Lower leg skin (tissue), 4 donors: ENCODE results near the gene NXPH3. TPM values are rescaled to one million over a fixed set of nuclear protein-coding genes. Genes with fewer than 3 reads are reported as not detected.
A peak's percentile ranks its signal among the peaks of the same experiment; 100 is the strongest.

ENCODE experiments used
- DNase-seq, 2 donors: peaks; one replicate each; pipeline ENCODE4 v3.0.0-alpha.2; 2019; ENCODE audit warnings: low spot score in 2 of 2
- H3K4me3 ChIP-seq: fragments of 200-600 bp; sonication (generic); 2 replicates; pipeline ENCODE4 v1.5.1; 2017; ENCODE audit warnings: mild to moderate bottlenecking, low read depth; ENCODE audit not compliant: poor library complexity, severe bottlenecking
- POLR2A ChIP-seq, 2 donors: fragments of 450-650 bp; IDR thresholded peaks; one replicate each; pipeline ENCODE4 v1.6.1; 2016 to 2017; ENCODE audit warnings: antibody characterized with exemption in 2 of 2, mild to moderate bottlenecking in 1 of 2, moderate library complexity in 1 of 2
- WGBS, 2 donors: methylation state at CpG; one replicate each; pipeline ENCODE4 v1.1.5; 2018; 5-methylcytosine and 5-hydroxymethylcytosine counted together
- intact Hi-C: fragments of 100-400 bp; cut with DNase I; formaldehyde crosslinking; loops from one replicate; pipeline ENCODE4 v1.15.0; 2023; ENCODE audit warnings: low total_unique reads
- total RNA-seq, 4 donors: library from RNA; depleted of rRNA; stranded (reverse); fragments of >200 nt; gene quantifications; one replicate each; pipeline ENCODE4 v1.1.0, GENCODE V29; 2016
- TF ChIP-seq, protein P1 (sequence below), 3 donors: fragments of 450-650 bp; IDR thresholded peaks; one replicate each; pipeline ENCODE4 v1.5.1; 2016; ENCODE audit warnings: antibody characterized with exemption in 3 of 3, mild to moderate bottlenecking in 3 of 3, moderate library complexity in 2 of 3

Gene NXPH3
- total RNA-seq, 4 donors from 2014 or later, result 0.34 to 6.6 (median 2.7) TPM

DNA sequence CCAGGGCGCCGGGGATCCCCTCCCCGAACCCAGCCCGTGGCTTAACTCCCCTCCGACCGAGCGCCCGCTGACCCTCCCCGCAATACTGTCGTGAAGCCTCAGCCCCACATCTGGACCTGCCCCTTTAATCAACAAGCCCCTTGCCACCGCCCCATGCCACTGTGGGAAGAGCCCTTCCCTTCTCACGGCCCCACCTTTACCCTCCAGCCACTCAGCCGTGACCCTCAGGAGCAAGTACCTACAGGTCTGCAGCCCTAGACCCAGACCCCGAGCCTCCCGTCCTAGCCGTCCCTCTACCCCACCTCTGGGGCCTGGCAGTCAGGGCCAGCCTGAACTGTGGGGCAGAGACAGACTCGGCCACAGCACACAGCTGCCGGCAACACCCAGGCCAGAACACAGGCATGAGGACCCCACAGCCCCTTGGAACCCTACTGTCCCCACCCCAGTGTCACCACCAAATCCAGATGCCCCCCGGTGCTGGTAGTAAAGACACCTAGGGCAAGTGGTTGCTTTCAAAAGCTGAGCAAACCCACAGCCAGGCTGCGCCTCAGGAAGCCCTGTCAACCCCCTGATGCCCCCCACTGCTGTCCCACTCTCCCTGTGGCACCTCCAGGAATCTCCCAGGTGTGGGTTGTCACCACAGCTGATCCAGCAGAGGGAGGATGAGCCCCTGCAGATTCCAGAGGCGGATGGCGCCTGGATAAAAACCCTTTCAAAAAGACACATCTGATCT lies 1.4 kb downstream of the NXPH3 start:
- 23% methylated on average over 16 to 22 of the region's 22 CpGs for WGBS, 2 donors
- H3K4me3 ChIP-seq, result peak overlapping the region; percentile 53
- no peak for DNase-seq
- no peak for TF ChIP-seq POLR2A (IDR thresholded peaks at IDR 0.05)
- TF ChIP-seq, protein P1, sequence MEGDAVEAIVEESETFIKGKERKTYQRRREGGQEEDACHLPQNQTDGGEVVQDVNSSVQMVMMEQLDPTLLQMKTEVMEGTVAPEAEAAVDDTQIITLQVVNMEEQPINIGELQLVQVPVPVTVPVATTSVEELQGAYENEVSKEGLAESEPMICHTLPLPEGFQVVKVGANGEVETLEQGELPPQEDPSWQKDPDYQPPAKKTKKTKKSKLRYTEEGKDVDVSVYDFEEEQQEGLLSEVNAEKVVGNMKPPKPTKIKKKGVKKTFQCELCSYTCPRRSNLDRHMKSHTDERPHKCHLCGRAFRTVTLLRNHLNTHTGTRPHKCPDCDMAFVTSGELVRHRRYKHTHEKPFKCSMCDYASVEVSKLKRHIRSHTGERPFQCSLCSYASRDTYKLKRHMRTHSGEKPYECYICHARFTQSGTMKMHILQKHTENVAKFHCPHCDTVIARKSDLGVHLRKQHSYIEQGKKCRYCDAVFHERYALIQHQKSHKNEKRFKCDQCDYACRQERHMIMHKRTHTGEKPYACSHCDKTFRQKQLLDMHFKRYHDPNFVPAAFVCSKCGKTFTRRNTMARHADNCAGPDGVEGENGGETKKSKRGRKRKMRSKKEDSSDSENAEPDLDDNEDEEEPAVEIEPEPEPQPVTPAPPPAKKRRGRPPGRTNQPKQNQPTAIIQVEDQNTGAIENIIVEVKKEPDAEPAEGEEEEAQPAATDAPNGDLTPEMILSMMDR (IDR thresholded peaks at IDR 0.05), result no peak
- intact Hi-C loops, result no loop called here

DNA sequence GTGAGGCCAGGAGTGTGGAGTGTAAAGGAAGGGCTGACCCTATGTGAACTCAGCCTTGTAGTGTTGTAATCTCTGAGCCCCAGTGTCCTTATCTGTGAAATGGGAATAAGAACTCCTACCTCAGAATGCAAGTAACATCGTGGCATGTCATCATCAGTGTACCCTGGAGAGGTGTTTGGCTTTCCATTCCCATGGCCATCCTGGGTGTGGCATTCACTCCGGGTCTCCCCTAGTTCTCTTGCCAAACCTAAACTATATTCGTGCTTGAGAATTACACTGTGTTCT lies 1.9 kb downstream of the NXPH3 start:
- 30% methylated on average over 3 of the region's 3 CpGs for WGBS, 2 donors
- no peak overlapping the region for H3K4me3 ChIP-seq
- no peak for DNase-seq
- no peak for TF ChIP-seq POLR2A (IDR thresholded peaks at IDR 0.05)
- TF ChIP-seq, protein P1 (IDR thresholded peaks at IDR 0.05), result no peak
- intact Hi-C loops, result no loop called here

GRCh38 chr17:49577963-49578362 lies 2.3 kb downstream of the NXPH3 start:
- TF ChIP-seq, protein P1 (IDR thresholded peaks at IDR 0.05), result no peak
- TF ChIP-seq POLR2A (IDR thresholded peaks at IDR 0.05), result no peak
- H3K4me3 ChIP-seq, result no peak overlapping the region
- intact Hi-C loops, result no loop called here
- DNase-seq, result no peak
- 54 to 64% methylated on average over 4 of the region's 4 CpGs for WGBS, 2 donors

DNA sequence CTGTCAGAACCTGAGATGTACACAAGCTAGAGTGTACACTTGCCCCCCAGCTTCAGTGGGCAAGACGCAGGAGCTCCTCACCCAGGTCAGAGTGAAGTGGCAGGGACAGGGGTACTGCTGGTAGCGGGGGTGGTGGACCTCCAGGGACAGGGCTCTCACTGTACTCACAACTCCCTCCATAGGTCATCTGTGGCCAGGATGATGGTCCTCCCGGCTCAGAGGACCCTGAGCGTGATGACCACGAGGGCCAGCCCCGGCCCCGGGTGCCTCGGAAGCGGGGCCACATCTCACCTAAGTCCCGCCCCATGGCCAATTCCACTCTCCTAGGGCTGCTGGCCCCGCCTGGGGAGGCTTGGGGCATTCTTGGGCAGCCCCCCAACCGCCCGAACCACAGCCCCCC lies 2.7 kb downstream of the NXPH3 start:
- intact Hi-C loops, result no loop called here
- TF ChIP-seq, protein P1 (IDR thresholded peaks at IDR 0.05), result no peak
- no peak for TF ChIP-seq POLR2A (IDR thresholded peaks at IDR 0.05)
- no peak for DNase-seq
- WGBS, 2 donors, result 90 to 91% methylated on average over 2 to 13 of the region's 13 CpGs
- H3K4me3 ChIP-seq, result no peak overlapping the region

GRCh38 chr17:49578952-49579500 lies 3.4 kb downstream of the NXPH3 start:
- intact Hi-C loops, result no loop called here
- TF ChIP-seq POLR2A (IDR thresholded peaks at IDR 0.05), result no peak
- TF ChIP-seq, protein P1 (IDR thresholded peaks at IDR 0.05), result no peak
- no peak overlapping the region for H3K4me3 ChIP-seq
- WGBS, 2 donors, result 91% methylated on average over 16 to 17 of the region's 17 CpGs
- no peak for DNase-seq

DNA sequence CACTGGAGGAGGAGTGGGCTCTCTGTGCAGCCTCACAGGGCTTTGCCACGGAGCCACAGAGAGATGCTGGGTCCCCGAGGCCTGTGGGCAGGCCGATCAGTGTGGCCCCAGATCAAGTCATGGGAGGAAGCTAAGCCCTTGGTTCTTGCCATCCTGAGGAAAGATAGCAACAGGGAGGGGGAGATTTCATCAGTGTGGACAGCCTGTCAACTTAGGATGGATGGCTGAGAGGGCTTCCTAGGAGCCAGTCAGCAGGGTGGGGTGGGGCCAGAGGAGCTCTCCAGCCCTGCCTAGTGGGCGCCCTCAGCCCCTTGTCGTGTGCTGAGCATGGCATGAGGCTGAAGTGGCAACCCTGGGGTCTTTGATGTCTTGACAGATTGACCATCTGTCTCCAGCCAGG lies 3.9 kb downstream of the NXPH3 start:
- no peak overlapping the region for H3K4me3 ChIP-seq
- intact Hi-C loops, result no loop called here
- DNase-seq, result no peak
- 86 to 92% methylated on average over 5 of the region's 5 CpGs for WGBS, 2 donors
- TF ChIP-seq, protein P1 (IDR thresholded peaks at IDR 0.05), result no peak
- TF ChIP-seq POLR2A (IDR thresholded peaks at IDR 0.05), result no peak
